Metanephros (tissue), 1 donor: ENCODE results near the gene PCGF5. TPM values are rescaled to one million over a fixed set of nuclear protein-coding genes. Genes with fewer than 3 reads are reported as not detected.

ENCODE experiments used
- total RNA-seq: library from RNA; depleted of rRNA; stranded (reverse); fragments of >200 nt; gene quantifications from one replicate; pipeline ENCODE4 v1.2.3, GENCODE V29; 2014

Gene PCGF5
- total RNA-seq = 36.0 TPM

DNA sequence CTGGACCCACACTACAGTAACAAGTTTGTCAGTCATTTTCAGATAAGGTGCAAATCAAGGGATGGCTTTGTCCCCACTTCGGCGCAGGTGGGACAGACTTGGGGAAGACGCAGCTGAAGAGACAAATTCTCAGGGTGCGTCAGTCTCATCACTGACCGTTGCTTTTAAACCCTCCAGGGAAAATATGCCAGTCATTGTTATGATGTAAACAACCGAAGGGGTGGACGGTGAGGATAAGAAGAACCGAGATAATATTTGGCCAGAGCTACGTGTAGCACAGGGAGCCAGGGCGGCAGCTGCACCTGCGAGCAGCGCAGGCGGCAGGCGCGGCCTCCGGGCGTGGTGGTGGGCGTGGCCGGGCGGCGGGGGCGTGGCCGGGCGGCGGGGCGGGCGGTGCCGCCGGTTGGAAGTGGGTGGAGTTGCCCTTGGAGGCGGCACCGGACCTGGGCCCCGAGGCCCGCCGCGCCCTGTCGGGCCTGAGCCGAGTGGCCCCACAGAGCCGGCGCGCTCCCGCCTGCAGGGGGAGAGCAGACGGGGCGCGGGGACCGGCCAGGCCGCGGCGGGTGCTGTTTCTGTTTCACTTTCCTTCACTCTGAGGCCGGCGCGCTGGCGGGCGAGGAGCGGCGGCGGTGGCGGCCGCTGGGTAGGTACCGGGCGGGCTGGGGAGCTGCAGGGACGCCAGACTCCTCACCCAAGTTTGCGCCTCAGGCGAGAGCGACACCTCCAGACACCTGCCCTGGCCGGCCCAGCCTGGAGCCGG, at the start of gene PCGF5:
TSS of gene PCGF5 (plus strand) at position 470 of the 760 bp plus-strand sequence. CDS start 2,209 bp downstream, outside the sequence.

Other genes with a start within 250 kb of the PCGF5 start
- gene HECTD2, start 189.7 kb downstream of the PCGF5 start, total RNA-seq = 27.1 TPM